Left kidney (tissue), 2 donors: ENCODE measurements around the gene TOLLIP. TPM values are rescaled to one million over a fixed set of nuclear protein-coding genes. Genes with fewer than 3 reads are reported as not detected.
"Not testable (repeated sequence)": the region's sequence is repeated elsewhere in the genome, so short reads cannot be mapped to it uniquely, and the experiment has no call there.

ENCODE experiments used
- DNase-seq: peaks from one replicate; pipeline ENCODE4 v3.0.0-alpha.2; 2013
- polyA plus RNA-seq: library from polyadenylated mRNA; unstranded; fragments of 120-200 nt; gene quantifications from one replicate; pipeline ENCODE4 v1.2.1, GENCODE V29; 2013; ENCODE audit not compliant: insufficient read length

TOLLIP gene
- polyA plus RNA-seq, 1 donor: 28.7 TPM

DNA sequence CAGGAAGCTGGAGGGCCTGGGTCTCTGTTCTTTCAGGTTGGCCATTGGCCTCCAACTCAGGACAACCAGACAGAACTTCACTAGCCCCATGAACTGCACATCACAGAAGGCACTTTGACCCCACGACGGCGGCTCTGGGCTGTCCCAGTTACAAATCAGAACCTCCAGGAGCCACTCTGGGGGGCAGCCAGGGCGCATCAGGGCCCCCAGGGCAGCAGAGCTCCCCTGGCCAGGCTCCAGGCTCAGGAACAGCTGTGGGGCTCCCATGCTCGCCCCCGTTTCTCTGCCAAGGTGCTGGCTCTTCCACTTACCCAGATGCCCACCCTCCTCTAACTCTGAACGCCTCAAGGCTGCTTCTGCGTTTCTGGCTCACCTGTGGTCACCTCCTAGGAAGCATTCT is 25.5 kb downstream of the TOLLIP start:
- DNase-seq: no peak

DNA sequence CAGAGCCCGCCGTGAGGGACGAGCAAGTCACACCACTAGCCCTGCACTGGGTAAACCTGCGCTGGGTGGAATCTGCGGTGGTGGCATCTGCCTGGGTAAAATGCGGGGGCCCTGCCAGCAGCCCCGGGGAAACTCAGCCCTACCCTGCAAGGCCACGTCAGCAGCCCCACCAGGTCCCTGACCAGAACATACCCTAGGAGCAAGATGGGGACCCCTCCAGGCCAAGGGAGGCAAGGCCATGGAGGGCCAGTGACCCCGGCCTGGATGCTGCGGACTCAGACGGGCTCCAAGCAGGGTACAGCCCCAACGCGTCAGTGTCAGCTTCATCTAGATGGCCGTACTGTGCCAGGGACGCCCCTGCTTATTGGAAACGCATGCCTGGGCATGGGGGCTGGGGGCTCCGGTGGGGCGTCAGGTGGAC is 26.3 kb downstream of the TOLLIP start:
- no peak for DNase-seq

DNA sequence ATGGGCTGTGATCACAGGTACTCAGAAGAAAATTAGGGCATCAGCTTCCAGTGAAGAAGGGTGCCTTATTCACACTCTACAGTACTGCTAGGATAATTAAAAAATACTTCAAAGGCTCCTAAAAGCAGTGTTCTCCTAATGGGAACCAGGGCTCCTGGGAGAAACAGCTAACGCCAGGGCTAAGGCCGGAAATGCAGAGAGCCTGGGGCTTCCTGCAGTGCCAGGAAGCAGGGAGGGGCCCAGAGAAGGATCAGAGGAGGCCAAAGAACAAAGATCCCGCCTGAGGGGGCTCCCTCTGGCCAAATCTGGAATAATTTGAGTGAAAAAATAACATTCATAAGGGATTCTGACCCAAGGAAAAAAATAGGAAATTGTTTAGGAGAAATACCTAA is 27.5 kb downstream of the TOLLIP start:
- DNase-seq: no peak

DNA sequence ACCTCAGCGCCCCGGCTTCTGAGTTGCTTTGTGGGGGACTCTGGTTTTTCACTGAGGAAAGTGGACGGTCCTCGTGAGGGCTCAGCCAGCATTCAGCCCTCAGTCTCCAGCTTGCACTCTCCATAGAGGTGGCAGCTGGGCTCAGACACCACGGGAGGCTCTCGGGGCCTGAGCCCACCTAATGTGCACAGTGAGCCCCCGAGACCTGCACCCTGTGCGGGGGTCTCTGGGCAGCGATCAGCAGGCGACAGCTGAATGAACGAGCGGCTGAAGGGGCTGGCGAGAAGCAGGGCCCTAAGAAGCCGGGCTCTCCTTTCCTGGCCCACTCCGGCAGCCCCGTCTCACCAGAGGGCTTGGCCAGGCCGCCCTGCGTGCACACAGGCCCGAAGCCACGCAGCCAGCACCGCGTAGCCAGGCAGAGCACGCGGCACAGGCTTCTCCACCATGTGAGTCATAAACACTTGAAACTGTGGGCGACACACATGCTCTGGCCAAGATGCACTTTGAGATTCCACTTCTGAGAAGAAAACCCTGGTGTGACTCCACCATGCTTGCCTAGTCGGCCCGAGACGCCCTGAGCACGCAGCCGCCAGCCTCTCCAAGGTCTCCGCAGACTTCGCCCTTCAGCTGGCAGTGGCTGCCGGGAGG is 28.0 kb downstream of the TOLLIP start:
- no peak for DNase-seq

DNA sequence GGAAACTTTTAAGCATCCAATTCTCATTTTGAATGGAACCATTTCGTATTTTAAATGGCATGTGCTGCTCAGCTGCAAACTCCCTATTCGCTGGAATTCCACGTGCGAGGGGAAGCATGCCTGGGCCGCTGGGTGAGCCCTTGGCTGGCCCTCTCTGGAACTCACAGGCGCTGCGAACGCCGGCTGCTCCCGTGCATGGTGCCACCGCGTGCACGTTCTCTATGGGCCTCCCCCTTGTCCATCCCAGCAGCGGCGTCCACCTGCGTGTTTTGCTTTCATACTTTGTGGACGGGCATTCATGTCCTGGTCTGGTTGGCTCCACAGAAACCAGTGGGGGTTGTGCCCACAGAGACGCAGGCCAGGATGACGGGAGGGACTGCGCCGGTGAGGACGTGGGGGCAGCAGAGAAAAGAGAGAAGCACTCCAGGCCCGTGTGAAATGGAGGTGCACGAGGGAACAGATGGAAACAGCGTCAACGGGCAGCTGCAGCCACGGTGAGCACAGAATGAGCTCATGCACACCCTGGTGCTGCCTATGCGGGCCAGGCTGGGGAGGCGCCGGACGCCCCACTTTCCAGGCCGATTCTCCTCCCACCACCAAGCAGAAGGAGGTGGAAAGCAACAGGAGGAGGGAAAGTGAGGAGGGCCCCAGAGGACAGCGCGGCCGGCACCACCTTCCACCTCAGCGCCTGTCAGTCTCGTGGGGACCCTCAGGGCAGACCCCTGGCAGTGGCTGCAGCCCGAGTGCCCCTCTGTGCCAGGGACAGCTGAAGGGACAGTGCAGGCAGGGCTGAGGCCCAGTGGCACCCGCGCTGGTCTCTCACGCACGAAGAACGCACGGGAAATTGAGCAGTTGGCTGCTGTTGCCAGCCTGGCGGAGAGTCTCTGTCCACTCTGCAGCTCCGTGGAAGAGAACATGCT is 29.1 kb downstream of the TOLLIP start:
- DNase-seq: no peak

DNA sequence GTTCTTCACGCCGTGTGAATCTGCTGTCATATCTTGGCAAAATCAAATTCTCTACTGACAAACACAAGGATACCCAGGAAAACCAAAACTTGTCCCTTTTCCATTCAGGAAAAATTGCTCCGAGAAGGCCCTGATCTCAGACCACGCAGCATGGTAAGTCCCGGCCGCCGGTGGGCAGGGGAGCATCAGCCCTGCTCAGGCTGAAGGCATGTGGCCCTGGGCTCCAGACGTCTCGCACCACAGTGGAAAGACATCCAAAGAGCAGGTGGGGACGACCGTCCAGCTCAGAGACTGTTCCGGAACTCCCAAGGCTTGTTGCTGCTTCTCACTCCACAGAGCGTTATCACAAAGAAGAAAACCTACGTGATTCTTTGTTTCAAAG is 29.8 kb downstream of the TOLLIP start:
- no peak for DNase-seq

DNA sequence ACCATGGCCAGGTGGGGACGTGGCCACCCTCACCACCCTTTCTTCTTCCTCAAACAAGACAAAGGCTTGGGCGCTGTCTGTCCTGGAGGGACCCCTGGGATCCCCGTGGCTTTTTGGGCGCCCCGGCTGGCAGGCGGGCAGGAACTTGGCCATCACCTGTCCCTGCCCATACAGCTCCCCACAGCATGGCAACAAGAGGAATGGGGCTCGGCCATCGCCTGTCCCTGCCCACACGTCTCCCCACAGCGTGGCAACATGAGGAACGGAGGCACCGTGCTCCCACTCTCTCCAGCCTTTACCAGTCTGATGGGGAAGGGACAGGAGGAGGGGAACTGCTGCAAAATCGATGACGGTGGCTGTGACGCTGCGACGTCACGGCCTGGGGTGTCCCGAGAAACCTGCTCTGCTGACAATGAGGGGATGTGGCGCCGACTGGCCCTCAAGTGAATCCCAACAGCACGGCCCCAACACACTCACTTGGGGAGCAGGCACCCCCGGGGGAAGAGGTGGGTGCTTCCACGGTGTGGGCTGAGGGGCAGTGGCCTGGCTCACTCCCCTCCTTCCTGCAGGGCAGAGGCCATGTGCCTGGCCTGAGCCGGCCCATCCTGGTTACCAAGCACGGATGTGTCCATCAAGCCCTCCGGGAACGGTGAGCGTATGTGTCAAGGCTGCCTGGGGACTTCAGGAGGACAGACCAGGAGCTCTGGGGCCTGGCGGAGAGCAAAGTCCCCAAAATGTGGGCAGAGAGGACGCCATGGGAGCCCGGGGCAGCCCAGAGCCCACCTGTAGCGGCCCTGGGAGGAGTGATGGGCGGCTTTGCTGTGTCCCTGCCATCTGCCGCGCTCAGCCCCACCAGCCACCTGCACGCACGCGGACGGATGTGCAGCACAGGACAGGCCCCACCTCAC is 30.4 kb downstream of the TOLLIP start:
- no peak for DNase-seq

DNA sequence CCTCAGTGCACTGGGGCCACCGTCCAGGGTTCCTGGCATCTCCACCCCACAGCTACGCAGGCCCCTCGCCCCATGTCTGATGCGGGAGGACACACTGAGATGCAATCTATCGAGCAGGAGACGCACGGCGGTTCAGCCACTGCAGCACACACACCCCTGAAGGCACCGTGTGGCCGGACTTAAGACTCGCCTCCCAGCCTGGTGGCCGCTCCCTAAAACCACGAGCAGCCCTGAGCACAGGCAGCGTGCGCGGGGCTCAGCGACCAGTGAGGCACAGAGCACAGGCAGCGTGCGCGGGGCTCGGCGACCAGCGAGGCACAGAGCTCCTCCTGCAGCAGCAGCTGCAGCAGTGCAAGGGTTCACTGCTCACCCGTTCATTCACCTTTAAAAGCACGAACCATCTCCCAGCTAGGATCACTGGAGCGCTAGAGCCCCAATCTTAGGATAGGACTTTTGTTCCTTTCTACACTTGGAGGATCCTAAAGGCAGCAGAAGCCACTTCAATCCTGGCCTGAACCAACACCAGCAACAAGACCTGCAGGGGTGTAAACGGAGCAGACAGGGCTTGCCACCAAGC is 31.4 kb downstream of the TOLLIP start:
- no peak for DNase-seq

DNA sequence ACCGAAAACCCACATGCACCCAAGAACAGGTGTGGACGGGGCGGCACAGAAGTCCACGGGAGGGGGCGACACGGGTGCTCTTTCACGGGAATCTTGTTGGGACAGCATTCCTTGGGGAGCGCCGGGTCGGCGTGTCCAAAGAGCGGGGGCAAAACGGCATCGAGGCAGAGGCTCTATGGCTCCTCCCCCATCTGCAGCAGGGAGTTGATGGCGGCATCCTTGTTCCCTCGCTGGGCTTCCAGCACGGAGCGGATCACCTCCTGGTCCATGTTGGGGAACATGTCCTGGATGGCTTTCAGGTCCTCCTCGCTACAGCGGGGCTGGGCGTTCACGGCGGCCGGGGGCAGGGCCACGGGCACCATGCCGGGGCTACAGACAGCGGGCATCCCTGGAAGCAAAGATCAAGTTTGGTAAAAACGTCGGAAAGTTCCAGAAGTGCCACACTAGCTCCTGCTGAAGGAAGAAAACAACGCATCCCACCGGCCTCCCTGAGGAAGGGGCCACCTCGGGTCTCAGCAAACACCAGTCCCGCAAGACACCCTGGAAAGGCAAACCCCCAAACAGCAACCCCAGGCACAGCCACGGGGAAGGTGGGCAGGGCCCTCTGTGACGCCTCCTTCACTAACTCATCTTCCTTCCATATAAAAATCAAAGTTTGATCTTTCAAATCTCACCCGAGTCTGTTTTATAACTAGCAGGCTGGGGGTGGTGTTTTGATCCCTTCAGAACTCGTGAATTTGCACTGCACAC is 32.4 kb downstream of the TOLLIP start:
- DNase-seq: no peak

DNA sequence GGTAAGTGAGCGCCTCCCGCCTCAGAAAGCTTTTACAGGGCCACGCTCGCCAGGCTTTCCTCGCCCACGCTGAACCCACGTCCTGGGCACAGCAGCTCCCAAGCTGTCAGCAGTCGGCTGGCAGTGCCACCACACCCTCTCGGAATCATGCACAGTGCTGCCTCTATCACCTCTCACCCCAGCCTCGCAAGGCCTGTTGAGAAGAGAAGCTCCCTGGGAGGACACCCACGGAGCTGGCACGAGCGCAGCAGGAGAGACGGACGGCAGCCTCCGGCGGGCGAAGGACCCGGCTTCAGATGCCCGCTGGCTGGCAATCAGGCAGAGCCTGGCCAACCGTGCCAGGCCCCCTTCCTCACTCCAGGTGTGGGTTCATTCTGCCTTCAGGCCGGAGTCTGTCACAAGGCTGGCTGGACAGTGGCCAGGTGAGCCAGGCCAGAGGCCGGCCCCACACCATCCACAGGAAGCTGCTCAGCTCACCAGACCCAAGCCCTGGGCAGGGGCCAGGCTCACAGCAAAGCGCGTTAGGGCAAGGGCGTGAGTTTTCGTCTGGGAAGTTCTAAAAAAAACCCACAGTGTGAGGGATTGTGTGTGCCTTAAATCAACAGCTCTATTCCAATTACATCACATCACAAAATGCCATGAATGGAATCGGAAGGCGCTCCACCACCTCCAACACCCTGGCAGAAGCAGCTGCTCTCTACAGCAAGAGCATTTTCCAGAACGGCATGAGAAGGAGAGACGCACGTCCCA is 33.2 kb downstream of the TOLLIP start:
- no peak for DNase-seq

DNA sequence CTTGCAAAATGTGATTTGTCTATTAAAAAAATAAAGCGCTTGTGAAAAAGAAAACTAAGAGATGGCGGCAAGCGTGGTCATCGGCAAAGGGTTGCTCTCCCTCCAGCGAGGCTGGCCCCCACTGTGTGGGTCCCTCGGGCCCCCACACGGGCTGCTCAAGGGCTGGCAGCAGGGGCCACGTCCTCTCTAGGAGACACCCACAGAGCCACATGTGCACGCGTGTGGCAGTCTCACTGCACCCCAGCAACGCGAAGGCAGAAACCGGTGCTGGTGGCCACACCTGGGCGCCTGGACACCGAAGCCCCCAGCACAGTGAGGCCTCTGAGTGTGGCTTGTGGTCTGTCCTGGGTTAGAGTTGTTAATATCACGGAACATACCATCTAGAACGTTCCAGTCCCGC is 34.4 kb downstream of the TOLLIP start:
- no peak for DNase-seq

DNA sequence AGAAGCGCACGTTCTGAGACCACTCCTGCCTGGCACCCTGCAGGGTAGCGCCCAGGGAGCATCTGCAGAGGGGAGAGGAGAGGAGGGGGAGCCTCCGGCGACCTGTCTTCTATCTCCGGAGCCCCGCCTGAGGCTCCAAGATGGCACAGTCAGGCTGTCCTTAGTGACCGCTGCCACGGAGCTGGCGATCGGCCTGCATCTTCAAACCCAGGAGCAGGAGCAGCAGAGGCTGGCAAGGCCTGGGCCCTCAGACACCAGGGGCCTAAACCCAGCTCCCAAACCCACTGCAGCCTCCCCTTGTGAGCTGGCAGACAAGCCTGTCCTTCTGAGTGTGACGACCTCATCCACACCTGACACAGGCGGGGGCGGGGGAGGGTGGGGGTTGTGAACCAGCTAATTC is 34.9 kb downstream of the TOLLIP start:
- no peak for DNase-seq

DNA sequence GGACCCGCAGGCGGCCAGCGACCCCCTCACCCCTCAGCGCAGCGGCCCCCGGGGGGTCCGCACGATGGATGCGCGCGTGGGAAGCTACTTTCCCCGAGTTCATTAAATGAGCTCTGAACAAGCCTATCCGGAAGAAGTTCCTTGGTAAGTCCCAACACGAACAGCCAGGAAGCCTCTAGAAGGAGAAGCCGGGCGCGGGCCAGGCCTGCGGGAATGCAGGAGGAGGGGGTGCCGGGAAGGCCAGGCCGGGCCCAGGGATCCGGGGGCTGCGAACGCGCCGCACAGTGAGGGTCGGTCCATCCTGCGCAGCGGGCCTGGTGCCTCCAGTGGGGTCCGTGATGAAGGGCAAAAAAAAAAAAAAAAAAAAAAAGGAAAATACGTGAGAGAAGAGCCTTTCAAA is 36.9 kb downstream of the TOLLIP start:
- DNase-seq: no peak

DNA sequence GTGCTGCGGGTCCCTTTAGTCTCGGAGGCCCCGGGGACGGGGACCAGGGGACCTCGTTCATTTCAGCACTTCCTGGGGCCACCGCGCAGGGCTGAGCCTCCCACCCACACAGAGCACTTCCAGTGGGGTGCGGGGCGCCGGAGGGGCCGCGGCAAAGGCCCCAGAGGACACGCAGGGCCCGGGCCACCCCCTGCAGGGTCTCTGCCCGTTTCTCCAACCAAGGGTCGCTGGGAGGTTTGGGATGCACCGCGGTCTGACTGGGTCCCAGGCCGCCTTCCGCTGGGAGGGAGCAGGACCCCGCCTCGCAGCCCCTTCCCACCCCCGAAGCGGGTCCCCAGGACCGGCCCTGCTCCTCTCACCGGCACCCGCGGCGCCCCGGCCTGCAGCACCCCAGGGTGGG is 37.5 kb downstream of the TOLLIP start:
- no peak for DNase-seq

DNA sequence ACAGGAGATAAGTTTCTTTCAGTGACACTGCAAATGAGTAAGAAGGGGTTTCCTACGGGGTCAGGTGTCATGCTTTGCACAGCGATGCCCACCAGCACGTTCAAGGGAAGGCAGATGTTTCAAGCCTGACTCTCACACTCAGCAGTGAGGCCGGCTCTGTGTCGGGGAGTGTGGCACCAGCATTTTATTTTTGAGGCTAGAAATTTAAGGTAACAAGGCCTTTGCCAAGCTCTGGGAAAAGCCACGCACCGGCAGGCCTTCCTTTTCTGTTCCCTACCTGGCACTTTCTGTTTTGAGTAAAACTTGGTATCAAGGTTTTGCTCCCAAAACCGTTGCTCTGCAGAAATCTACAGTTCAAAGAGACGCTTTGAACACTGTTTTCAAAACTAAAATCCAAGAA is 38.0 kb downstream of the TOLLIP start:
- no peak for DNase-seq

DNA sequence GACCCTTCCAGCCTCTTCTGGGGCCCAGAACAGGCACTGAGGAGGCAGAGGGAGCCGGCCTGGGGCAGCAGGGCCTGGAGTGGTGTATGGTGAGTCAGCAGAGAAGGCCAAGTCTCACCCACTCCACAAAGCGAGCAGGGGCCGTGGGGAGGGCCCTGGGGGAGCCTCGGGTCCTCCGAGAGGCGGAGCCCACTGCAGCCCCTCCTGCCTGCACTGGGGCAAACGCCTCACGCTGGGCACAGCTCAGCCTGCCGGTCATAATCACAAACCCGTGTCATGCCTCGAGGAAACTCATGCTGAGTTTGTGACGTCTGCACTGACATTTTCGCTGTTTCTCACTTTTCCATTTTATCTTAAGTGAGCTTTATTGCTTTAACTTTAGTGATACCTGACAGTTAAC is 38.4 kb downstream of the TOLLIP start:
- no peak for DNase-seq

DNA sequence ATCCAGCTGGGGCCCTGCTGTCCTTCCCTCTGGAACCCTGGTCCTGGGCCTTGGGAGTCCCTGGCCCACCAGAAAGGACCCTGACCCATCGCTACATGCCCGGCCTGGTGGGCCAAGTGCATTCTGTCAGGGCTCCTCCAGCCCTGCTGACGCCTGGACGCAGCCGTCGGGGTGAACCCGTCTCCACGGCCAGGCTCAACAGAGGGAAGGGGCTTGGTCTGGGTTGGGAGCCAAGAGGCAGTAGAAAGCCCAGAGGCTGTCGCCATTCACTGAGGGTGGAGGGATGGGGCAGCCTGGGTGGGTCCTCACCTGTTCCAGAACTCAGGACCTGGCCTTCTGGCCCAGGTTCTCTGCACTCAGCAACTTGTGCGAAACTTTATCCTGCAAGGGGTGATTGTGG is 39.0 kb downstream of the TOLLIP start:
- no peak for DNase-seq

DNA sequence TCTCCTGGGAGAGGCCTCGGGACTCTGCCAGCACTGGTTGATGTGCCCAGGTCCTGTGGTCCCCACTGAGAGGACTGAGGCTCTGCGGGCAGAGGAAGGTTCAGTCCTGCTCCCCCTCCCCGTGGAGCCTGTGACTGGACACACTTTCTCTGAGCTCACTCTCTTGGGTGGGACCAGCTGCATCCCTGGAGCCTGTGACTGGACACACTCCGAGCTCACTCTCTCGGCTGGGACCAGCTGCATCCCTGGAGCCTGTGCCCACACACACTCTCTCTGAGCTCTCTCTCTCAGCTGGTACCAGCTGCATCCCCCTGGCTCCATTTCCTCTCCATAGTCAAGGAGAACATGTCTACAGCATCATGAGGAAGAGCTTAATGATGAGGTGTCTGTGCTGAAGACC is 39.5 kb downstream of the TOLLIP start:
- no peak for DNase-seq

DNA sequence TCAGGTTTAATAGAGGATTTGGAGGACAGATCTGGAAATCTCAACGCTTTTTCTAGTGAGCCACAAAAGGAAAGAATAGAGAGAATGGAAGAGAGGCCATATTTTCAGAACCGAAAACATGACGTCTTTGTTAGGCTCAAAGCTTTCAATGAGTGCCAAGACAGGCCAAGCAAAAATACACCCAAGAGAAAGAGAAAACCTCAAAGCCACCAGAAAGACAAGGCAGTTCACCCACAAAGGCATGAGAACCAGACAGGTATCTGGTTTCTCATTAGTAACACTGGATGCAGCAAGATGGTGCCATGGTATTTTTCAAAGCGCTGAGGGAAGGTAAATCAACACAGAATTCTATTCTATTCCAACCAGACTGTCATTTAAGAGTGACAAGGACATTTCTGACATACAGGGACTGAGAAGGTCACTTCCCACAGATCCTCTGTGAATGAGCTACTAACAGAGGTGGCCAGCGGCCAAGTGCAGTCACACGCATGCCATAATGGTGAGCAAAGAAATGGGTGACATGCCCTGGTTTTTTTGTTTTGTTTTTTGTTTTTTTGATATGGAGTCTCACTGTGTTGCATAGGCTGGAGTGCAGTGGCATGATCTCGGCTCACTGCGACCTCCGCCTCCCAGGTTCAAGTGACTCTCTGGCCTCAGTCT is 41.9 kb downstream of the TOLLIP start:
- DNase-seq: no peak

DNA sequence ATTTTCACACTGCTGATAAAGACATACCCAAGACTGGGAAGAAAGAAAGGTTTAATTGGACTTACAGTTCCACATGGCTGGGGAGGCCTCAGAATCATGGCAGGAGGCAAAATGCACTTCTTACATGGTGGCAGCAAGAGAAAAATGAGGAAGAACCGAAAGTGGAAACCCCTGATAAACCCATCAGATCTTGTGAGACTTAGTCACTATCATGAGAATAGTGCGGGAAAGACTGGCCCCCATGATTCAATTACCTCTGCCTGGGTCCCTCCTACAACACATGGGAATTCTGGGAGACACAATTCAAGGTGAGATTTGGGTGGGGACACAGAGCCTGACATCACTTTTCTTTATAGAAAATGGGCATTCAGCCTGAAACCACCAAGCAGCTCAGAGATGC is 42.5 kb downstream of the TOLLIP start:
- DNase-seq: not testable (repeated sequence)
